IPS-18a (cell line): Measurements from ENCODE around the gene NTMT2.

Source experiments
- H3K27ac ChIP-seq: one replicate; pipeline ENCODE4 v1.5.1; 2013; ENCODE audit warnings: low read length
- H3K27me3 ChIP-seq: one replicate; pipeline ENCODE4 v1.6.1; 2013; ENCODE audit warnings: mild to moderate bottlenecking, low read length; ENCODE audit not compliant: control insufficient read depth, insufficient read depth
- H3K36me3 ChIP-seq: one replicate; pipeline ENCODE4 v1.6.1; 2013; ENCODE audit warnings: low read depth, low read length; ENCODE audit not compliant: control insufficient read depth
- H3K4me1 ChIP-seq: one replicate; pipeline ENCODE4 v1.6.1; 2013; ENCODE audit warnings: low read depth, low read length; ENCODE audit not compliant: control insufficient read depth
- H3K4me3 ChIP-seq: one replicate; pipeline ENCODE4 v1.5.1; 2013; ENCODE audit warnings: low read length
- H3K9ac ChIP-seq: one replicate; pipeline ENCODE4 v1.6.1; 2013; ENCODE audit warnings: mild to moderate bottlenecking, low read length, moderate library complexity
- H3K9me3 ChIP-seq: one replicate; pipeline ENCODE4 v1.6.1; 2013; ENCODE audit warnings: low read depth, low read length; ENCODE audit not compliant: control insufficient read depth

Gene NTMT2

DNA sequence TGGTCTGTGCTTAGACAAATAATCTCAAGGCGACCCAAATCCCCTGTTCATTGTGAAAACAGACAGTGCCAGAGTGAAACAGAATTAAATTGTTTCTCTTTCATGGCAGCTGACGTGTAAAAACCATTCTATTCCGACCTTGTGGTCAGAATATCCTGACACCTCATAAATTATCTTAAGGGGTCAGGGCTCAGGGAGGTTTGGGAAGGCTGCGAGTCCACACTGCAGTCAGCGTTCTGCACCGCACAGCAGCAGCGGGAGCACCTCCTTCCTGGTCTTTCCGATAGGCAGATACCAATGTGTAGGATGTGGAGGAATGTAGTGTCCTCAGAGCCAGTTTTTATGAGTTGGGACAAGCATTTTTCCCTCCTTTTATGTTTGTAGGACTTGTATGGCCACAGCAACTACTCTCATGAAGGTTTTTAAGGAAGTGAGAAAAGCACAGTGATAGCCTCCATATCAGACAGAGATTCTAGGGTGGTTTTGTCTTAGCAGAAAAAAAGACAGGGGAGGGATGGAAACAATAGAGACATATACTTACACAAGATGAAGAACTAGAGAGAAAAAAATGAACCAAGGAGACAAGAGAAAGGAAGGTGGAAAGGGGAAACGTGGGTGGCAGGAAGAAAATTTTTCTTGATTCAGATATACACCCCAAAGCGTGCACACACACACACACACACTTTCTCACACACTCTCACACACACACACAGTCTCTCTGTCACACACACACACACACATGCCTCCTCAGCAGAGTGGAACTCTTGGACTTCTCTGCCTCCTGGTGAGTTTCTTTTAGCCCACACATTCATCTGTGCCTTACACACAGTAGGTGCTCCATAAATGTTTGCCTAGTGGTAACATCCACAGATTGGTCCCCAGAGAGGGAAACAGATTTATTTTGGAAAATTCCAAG is 68.6 kb downstream of the NTMT2 start:
- no peaks in the 10 kb centered on the region for H3K36me3 ChIP-seq
- no peaks in the 10 kb centered on the region for H3K9me3 ChIP-seq
- peaks cover 4% of the 10 kb centered on the region for H3K4me1 ChIP-seq
- no peak overlapping the region for H3K9ac ChIP-seq
- no peak overlapping the region for H3K4me3 ChIP-seq
- no peak overlapping the region for H3K27ac ChIP-seq
- no peaks in the 10 kb centered on the region for H3K27me3 ChIP-seq

DNA sequence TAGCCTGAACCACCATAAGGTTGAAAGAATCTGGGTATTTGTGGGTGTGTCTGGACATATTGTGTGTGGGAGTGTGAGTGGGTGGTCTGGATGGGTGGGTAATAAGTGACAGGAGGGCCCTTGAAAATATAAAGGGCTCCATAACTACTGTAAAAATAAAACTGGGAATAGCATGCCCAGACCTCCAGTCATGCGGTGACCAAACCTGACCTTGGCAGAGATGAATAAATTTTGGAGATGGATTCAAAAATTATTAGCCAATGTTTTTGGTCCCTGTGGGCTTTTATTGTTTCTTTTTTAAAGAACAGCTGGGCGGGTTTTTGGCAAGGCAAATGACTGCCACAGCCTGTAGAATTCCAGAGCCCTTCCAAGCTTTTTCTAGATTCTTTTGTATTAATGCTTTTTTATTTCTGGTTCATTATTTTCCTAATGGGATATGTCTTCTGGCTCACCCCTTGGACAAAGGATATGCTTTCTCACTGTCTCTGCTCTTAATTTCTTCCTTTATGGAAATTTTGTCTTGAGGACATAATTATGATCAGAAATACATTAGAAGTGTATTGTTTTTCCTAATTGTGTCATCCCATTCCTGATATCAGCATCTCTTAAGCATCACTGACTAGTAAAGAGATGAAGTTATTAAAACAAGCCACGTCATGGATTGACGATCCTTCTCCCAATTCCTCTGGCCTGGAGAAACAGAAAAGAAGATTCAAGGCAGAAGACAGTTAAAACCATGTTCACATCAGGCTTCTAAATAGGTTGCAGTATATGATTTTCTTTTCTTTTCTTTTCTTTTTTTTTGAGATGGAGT is 69.5 kb downstream of the NTMT2 start:
- Histone ChIP-seq H3K36me3 (no peaks in the 10 kb centered on the region), H3K4me1 (no peaks in the 10 kb centered on the region), H3K27me3 (no peaks in the 10 kb centered on the region), H3K9ac (no peak overlapping the region), H3K4me3 (no peak overlapping the region), H3K9me3 (no peaks in the 10 kb centered on the region), H3K27ac (no peak overlapping the region)

DNA sequence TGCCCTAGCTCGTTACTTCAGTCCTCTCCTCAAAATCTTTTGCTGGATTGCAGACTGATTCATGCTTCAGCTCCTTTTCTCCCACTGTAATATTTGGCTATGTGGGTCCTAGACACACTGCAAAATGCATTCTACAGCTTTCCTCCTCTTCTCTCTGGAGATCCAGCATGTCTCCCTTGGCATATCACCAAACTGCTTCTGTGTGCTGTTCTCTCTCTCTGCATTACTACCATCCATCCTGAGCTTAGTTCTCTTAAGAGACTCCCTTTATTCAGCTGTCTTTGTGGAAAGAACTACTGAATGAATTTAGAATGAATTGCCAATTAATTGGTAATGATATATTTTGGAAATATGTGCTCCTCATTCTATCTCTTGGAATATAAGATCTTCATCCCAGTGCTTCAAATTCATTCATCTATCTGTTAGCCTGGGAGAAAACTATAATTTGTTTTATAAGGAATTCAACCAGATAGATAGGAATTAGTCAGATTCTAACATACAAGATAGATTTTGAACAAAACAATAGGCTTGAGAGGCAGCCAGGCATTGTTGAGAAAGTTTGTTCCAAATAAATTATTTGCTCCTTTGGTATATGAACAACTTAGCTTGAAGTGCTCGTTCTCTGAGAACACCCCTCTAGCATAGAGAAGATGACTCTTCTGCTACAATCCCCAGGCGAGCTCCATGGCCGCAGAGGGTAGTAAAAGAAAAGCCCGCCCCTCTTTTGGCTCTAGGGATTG is 71.9 kb downstream of the NTMT2 start:
- H3K36me3 ChIP-seq = no peaks in the 10 kb centered on the region
- no peak overlapping the region for H3K9ac ChIP-seq
- H3K4me3 ChIP-seq = no peak overlapping the region
- no peak overlapping the region for H3K27ac ChIP-seq
- no peaks in the 10 kb centered on the region for H3K9me3 ChIP-seq
- no peaks in the 10 kb centered on the region for H3K4me1 ChIP-seq
- H3K27me3 ChIP-seq = no peaks in the 10 kb centered on the region

DNA sequence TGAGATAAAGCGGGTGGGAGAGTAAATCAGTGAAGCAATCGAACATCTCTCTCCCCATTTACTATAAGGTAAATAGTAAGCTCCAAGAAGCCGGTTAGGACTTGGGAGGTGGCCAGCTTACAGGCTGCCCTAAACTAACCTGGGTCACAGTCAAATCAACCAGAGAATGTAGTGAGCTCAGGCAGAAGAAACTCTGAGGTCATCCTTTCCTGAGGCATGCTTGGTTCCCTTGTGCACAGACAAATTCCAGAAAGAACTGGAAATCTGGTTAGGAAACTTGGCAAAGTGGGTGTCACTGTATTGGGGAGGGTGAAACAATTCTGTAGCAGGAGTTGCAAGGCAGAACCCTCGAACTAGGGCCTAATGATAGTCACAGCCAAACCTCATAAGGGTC is 72.5 kb downstream of the NTMT2 start:
- no peaks in the 10 kb centered on the region for H3K36me3 ChIP-seq

More for the DNA sequence above, 72.5 kb downstream of the NTMT2 start:
- Histone ChIP-seq H3K9me3 (no peaks in the 10 kb centered on the region), H3K9ac (no peak overlapping the region), H3K4me3 (no peak overlapping the region), H3K27ac (no peak overlapping the region), H3K27me3 (no peaks in the 10 kb centered on the region), H3K4me1 (no peaks in the 10 kb centered on the region)
